ENCODE data around the gene TELO2.

DNA sequence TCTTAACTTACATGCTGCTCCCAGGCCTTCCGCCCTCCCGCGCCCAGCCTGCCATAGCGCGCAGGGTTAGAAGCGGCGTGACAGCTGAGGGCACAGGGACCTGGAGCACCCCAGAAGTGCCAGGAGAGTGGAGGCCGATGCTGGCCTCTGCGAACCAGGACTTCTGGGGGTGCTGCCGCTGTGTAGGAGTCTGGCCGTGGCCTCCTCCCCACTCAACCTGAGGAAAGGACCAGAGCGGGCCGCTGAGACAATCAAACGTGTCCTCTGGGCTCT lies 38.4 kb downstream of the TELO2 start:
- TF ChIP-seq, protein P1, sequence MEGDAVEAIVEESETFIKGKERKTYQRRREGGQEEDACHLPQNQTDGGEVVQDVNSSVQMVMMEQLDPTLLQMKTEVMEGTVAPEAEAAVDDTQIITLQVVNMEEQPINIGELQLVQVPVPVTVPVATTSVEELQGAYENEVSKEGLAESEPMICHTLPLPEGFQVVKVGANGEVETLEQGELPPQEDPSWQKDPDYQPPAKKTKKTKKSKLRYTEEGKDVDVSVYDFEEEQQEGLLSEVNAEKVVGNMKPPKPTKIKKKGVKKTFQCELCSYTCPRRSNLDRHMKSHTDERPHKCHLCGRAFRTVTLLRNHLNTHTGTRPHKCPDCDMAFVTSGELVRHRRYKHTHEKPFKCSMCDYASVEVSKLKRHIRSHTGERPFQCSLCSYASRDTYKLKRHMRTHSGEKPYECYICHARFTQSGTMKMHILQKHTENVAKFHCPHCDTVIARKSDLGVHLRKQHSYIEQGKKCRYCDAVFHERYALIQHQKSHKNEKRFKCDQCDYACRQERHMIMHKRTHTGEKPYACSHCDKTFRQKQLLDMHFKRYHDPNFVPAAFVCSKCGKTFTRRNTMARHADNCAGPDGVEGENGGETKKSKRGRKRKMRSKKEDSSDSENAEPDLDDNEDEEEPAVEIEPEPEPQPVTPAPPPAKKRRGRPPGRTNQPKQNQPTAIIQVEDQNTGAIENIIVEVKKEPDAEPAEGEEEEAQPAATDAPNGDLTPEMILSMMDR (IDR thresholded peaks at IDR 0.05): no peak
- no peak for TF ChIP-seq POLR2A (IDR thresholded peaks at IDR 0.05)

Measured in lower leg skin (tissue), 3 donors.